Measurements from ENCODE around the gene CCDC112.

DNA sequence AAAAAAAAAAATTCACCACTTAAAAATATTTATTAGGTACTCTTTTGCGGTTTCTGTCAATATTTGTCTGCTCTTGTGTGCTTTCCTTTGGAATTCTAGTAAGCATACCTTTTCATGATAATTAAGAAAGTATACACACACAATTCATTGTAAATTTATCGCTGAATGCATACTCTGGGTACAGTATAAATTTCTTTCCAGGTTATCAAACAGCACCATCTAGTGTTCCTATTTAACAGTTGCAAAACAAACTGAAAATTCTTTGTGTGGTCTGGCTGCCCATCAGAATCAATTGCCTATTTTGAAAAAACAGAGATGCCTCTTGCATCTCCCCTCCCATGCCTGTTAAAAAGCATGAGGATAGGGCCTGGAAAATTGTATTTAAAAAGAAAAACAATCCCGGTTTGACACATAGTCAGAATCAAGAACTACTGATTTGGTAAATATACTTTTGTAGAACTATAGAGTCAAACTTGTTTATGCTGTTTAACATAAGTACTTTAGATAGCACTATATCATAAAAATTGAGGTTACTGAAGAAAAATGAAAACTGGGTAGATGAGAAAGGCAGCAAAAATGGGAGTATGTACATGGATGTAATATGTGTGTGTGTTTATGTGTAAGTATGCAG is 50.0 kb downstream of the CCDC112 start:
- TF ChIP-seq, protein P1, sequence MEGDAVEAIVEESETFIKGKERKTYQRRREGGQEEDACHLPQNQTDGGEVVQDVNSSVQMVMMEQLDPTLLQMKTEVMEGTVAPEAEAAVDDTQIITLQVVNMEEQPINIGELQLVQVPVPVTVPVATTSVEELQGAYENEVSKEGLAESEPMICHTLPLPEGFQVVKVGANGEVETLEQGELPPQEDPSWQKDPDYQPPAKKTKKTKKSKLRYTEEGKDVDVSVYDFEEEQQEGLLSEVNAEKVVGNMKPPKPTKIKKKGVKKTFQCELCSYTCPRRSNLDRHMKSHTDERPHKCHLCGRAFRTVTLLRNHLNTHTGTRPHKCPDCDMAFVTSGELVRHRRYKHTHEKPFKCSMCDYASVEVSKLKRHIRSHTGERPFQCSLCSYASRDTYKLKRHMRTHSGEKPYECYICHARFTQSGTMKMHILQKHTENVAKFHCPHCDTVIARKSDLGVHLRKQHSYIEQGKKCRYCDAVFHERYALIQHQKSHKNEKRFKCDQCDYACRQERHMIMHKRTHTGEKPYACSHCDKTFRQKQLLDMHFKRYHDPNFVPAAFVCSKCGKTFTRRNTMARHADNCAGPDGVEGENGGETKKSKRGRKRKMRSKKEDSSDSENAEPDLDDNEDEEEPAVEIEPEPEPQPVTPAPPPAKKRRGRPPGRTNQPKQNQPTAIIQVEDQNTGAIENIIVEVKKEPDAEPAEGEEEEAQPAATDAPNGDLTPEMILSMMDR (IDR thresholded peaks at IDR 0.05): peak in 5 of 7 experiments; percentile 43 to 74 (median 70)
- TF ChIP-seq POLR2A (IDR thresholded peaks at IDR 0.05): no peak
- TF ChIP-seq EP300 (IDR thresholded peaks at IDR 0.05): no peak
